Measurements from ENCODE around the gene GLYATL1. TPM values are rescaled to one million over a fixed set of nuclear protein-coding genes. Genes with fewer than 3 reads are reported as not detected.

The GLYATL1 gene
- total and polyA plus RNA-seq, 2 of the 8 experiments (the other 6 are each of a cell fraction or from before 2014, with no cell fraction given): 8.6 to 10.7 TPM

GRCh38 chr11:58945663-58946062, 6.4 kb downstream of the GLYATL1 start (continued):
- no peak for TF ChIP-seq CHD7 (IDR thresholded peaks at IDR 0.05; ENCODE audit: insufficient replicate concordance, low read length)
